Activated naive CD8-positive, alpha-beta T cell treated with anti-CD3 and anti-CD28 coated beads, Interleukin-2, amount 50 U/mL, for 16 hours (primary cell): Measurements from ENCODE around the gene TNFRSF18.

Experiments
- DNase-seq: peaks from one replicate; pipeline ENCODE4 v3.0.0-alpha.2; 2020; ENCODE audit warnings: low read depth, low spot score

Gene TNFRSF18

DNA sequence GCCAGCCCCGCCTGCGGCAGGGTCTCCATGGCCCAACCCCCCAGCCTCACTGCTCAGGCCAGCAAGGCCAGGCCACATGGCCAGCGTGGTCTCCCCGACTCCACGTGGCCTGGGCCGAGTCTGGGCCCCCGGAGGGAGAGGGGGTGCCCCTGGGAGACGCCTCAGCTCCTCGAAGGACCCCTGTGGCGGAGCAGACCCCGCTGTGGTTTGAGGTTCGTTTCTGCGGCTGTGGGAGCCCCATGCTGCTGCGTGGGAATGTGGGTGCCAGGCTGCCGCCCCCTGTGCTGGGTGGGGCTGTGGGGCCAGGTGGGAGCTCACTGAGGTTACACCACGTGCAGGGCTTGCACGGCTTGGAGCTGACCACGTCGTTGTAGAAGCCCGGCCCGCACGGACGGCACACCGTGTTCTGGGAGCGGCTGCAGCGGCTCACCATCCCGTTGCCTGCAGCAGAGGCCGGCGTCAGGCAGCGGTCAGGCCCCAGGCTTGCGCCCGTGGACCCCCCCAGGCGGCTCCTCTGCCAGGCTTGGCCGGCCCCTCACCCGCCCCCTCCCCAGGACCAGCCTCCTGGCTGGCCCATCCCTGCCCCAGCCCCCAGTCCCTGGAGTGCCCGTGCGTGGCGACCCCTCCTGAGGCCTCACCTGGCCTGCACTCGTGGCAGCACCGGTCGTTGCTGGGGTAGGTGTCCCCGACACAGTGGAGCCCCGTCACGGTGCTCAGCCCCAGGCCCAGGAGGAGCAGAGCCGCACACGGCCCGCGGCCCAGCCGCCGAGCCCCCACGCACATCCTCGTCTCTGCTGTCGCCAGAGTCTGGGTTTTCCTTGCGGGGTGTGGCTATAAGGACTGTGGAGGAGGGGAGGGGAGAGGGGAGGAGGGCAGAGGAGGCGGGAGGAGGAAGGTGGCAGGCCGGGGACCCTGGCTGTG lies 7.2 kb upstream of the TNFRSF18 start, which contains the start of gene TNFRSF4:
Gene TNFRSF4, minus strand, starts transcription at position 809 of the 921 bp plus-strand sequence. Its CDS starts 26 bp downstream, at position 783.
- no peak for DNase-seq

DNA sequence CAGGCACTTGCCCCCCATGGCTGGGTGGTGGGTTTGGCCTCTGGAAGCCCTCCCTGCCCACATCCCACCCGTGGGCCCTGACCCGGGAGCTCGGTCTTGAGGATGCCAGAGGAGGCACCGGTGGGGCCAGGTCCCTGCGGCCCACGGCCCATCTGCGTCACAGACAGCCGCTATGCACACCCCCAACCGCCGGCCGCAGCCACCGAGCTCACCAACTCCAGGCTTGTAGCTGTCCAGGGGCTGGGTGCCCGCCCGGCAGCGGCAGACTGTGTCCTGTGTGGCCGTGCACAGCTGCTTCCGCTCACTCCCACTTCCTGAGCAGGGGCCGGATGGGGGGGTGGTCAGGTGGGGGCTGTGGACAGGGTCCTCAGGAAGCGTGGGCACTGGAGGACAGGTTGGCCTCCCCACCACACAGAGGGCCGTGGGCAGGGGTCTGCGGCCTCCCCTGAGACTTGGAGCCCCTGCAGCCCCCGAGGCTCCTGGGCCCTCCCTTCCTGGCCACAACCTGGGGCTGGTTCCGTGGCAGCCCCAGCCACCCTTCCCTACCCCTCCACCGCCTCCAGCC lies 6.5 kb upstream of the TNFRSF18 start:
- DNase-seq: no peak

DNA sequence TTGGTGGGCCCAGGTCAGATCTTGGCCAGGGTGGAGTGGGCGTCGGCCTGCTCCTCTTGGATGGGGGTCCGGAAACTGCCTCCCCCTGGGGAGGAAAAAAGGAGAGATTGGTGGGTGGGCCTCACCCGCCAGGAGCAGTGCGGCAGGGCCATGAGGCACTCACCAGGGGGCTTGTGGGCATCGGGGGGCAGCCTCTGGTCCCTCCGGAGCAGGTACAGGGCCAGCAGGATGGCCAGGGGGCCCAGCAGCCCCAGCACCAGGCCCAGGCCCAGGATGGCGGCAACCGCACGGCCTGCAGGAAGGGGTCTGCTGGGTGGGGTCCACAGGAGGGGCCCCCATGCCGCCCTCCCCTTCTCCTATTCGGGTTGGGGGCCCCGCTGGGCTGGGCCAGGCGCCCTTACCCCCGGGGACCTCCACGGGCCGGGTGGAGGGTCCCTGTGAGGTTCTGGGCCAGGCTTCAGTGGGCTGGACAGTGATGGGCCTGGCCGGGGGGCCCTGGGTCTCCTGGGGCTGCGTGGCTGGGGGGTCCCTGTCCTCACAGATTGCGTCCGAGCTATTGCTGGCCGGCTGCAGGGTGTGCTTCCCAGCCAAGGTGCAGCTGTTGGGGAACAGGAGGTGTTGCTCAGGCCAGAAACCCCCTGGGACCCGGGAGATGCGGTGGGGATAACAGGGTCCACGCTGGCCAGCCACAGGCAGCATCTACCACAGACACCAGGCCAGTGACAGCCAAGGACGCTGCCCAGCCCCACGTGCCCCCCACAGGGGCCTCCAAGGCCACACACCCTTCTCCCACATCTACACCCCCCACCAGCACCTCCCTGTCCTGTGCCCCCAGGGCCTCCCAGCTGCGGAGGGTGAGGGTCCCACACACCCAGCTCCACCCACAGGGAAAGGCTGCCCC lies 5.4 kb upstream of the TNFRSF18 start:
- no peak for DNase-seq

DNA sequence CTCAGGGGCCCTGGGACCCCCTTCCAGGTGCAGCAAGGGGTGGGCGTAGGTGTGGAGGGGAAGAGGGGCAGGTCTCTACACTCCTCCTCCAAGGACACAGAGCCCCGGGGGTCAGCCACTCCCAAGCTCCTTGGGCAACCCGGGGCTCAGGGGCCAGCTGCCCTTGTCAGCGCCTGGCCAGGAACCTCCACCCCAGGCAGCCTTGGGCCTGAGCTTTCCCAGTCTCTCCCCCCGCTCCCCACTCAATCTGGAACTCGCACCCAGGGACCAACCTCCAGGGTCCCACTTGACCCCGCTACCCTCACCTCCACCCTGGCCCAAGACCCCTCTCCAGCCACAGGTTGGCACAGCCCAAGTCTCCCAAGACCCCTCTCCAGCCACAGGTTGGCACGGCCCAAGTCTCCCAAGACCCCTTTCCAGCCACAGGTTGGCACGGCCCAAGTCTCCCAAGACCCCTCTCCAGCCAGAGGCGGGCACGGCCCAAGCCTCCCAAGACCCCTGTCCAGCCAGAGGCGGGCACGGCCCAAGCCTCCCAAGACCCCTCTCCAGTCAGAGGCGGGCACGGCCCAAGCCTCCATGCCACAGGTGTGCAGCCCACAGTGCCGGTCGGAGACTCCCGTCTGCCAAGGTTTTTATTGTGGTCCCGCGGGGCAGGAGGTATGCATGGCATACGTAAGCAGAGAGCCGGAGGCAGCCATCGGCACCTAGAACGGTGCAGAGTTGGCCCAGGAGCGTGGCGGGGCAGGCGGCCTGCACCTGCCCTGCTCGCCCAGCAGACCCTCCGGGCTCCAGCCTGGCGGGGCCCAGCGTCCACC lies 4.5 kb upstream of the TNFRSF18 start:
- DNase-seq: no peak

DNA sequence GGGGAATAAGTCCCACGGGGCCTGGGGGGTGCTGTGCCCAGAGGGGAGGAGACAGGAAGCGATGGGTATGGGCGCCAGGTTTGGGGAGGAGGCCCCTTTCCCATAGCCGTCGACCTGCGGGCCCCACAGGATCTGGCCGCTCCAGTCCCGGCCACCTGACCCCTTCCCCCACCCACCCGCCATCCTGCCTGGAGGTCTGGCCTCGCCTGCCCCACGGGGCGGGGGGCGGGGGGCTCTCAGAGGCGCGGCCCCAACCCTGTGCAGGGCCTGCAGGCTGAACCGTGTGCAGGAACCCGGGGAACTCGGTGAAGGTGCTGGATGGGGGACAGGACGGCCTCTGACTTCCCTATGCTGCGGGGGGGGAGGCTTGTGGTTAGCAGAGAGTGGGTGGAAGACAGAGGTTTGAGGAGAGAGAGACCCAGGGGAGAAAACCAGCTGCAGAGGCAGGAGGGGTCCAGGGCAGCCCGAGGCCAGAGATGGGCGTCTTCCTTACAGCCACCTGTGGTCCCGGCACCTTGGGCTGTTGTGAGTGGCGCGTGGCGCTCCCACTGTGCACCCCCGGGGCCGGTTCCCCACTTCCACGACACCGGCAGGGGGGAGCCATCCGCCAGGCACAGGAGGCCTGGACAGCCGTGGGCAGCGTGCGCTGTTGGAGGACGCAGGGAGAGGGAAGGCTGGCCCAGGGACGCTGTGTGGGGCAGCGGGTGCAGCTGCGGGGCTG lies 2.5 kb upstream of the TNFRSF18 start:
- no peak for DNase-seq

DNA sequence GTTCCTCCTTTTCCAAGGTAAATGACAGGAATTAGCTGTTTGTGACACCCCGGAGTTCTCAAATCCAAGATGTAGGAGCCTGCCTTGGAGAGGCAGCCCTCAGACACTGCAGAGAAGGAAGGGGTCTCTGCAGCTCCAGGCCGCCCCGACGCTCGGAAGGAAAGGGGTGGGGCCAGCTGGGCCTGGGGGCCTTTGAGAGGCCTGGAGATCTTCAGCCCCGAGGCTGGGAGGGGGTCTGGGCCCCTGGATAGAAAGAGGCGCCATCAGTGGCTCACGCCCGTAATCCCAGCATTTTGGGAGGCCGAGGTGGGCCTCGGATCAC lies 1.1 kb upstream of the TNFRSF18 start:
- no peak for DNase-seq

DNA sequence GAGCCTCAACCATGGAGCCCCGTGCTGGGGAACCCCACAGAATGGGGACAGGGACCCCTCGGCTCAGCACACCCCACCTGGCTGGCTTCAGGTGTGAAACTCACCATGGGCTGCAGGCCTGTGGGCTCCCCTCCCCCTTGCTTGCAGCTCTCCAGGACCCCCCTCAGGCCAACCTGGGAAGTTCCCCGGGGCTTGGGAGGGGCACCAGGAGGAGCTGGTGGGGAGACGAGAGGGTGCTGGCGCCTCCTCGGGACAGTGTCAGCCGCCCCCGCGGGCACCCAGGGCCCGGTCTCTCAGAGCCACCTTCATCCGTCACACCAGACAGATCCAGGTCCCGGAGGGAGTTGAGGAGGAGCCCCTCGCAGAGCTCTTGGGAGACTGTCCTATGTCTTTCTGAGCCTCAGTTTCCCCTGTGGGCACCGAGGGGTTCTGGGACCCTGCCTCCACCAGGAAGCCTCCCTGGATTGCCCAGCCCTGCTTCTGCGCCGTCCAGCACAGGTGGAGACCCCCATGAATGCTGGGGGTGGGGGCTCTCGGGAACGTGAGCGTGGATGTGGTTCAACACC lies 657 bp upstream of the TNFRSF18 start:
- DNase-seq: no peak

DNA sequence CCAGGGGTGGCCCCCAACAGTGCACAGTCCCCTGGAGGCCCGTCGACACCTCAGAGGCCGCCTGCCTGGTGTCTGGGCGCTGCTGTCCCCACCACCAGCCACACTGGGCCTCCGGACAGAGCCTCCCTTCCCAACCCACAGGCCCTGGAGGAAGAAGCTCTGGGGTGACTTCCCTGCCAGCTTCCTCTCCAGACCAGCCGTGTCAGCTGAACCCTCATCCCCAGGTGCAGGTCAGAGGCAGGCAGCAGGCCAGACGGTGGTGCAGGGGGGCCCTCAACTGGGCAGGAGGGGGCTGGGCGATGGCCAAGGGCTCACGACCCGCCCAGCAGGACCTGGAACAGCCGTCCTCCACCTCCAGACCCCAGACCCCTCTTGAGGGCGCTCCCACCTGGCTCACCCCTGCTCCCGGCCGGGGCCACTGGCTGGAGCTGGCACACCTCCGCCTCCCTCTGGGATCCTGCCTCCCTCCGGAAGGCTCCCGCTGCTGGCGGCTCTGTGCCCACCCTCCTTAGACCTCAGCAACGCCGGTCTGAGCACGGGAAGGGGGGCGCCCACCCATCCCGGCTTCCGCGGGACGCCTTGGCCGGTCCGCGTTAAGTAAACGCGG lies 520 bp downstream of the TNFRSF18 start:
- DNase-seq: no peak

DNA sequence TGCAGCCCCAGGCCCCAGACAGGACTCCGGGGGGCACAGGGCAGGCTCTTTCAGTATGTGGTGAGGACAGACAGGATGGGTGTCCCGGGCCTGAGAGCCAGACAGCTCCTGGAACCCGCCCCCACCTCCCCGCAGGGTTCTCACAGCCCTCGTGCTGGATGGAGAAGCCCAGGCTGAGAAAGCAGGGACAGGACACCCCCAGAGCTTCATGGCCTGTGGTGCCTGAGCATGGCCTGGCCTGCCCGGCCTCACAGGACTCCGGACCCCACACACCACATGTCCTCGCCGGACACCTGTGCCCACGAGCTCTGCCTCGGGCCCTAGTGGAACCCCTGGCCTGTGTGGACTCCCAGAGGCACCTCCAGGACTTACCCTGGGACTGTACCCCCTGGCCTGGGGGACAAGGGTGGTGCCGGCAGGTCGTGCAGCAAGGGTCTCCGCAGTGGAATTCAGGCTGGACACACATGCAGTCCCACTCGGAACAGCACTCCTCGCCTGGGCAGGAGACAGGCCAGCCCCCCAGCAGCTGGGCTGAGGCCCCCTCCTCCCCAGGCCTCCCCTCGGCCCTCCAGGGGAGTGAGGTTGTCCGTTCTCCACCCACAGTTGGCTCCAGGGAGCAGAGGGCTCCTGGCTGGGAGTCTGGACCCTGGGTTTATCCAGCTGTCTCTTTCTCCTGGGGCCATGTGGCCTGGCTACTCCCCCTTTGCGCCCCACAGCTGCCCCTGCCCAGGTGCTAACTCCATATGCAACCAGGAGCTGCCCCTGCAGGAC lies 1.2 kb downstream of the TNFRSF18 start:
- no peak for DNase-seq

DNA sequence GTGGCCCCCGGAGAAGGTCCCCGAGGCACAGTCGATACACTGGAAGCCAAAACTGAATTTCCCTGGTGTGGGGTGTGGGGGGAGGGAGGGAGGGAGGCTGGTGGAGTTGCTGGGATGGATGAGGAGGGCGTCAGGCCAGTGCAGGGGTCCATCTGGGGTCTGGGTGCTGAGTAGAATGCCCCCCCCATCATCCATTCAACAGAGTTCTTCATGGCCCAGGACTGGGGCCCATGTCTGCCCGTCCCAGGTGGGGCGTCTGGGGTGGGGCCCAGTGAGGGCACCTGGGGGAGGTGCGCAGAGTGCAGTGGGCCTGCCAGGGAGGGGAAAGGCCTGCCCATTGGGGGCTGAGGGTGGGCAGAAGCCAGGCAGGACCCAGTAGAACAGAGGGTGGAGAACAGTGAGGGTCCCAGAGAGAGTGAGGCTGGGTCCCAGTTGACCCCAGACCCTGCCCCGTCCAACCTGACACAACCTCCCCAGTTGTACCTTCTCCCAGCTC lies 1.9 kb downstream of the TNFRSF18 start:
- DNase-seq: no peak

DNA sequence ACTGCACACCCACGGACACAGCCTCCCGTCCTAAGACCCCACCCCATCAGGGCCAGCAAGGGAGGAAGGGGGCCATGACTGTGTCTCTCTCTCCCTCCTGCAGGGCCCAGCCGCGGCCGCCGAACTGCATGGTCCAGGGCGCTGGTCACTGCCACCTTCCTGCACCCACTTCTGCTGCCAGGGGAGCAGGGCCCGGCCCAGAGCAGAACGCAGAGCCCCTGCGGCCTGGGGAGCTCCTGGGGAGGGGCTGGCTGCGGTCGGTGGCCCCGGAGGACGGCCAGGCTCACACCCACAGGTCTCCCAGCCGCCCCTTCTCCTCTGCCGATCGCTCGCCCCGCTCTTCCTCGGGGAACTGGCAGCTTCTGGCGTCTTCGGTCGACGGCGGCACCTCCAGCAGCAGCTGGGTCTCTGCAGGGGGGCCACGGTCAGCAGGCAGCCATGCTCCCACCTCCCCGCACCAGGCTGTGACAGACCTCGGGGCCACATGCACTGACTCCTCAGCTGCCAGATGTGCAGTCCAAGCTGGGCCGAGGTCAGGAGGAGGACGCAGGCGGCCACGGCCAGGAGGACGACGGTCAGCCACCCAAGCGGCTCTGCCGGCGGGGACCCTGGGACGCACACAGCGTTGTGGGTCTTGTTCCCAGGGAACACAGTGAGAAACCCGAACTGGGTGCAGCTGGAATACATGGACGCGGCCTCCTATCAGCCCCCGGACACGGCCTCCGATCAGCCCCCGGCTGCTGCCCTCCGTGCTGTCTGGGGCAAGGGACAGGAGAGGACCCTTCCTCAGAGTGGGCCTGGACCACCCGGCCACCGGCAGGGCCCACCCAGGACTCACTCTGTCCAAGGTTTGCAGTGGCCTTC lies 2.6 kb downstream of the TNFRSF18 start:
- no peak for DNase-seq

DNA sequence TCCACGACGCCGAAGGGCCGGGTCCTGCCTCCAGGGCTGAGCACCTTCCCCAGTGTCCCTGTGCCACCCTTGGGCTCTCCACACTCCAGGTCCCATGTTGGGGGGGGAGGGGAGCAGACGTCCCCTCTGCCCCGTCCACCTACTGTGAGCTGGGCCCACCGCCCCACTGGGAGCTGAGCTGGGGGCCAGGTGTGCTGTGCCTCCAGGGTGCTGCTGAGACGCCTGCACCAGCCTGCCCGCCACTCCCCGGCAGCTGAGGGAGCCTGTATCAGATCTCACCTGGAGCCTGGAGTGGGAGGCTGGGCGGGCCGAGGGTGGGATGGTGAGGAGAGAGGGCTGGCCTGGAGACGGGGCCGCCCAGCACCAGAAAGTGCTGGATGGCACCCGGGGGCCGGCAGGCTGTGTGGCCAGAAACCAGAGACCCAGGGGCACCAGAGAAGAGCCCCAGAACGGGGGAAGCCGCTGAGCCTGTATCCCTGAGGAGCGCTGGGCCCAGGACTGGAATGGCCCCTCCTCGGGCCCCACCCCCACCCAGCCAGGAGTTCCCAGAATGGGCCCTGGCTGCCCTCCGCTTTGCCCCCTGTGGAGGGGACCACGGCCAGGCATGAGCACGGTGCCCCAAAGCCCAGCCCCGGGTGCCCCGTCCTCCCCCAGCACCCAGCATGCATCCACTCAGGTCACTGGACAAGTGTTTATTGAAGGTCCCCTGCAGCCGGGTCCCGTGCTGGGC lies 3.4 kb downstream of the TNFRSF18 start:
- no peak for DNase-seq

DNA sequence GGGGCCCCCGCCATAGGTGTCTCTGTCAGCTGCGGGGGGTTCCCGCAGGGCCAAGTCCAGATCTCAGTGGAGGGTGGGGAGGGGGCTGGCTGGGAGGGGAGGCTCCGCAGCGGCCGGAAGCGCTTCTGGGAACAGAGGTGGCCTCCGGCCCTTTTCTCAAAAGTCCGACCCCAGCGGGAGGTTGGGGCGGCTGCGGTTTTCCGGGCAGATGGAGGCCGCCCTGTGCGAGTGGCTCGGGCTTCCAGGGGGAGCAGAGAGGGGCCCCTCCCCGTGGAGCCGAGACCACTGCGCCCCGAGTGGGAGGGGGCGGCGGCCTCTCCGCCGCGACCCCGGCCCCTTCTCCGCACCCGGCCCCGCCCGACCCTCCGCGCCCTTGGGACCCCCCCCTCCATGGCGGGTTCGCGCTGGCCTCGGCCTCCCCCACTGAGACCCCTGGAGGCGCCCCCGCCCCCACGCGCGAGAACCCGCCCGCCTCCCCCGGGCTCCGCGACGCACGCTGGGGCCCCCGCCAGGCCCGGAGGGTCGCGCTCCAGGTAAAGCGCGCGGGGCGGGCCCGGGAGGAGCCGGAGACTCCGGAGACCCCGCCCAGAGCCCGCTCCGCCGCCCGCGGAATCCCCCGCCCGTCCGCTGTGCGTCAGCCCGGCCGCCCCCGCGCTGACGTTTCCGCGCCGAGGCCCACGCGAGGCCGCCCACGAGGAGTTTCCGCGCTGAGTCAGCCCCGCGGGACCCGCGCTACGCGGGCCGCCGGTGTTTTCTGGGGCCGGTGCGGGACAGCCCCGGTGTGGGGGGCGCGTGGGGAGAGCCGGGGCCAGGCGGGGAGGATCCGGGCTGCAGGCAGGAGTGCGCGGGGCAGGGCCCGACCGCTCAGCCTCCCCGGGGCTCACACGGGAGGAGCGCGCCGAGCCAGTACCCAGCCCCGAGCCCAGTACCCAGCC lies 5.2 kb downstream of the TNFRSF18 start:
- DNase-seq: peak; percentile 70

DNA sequence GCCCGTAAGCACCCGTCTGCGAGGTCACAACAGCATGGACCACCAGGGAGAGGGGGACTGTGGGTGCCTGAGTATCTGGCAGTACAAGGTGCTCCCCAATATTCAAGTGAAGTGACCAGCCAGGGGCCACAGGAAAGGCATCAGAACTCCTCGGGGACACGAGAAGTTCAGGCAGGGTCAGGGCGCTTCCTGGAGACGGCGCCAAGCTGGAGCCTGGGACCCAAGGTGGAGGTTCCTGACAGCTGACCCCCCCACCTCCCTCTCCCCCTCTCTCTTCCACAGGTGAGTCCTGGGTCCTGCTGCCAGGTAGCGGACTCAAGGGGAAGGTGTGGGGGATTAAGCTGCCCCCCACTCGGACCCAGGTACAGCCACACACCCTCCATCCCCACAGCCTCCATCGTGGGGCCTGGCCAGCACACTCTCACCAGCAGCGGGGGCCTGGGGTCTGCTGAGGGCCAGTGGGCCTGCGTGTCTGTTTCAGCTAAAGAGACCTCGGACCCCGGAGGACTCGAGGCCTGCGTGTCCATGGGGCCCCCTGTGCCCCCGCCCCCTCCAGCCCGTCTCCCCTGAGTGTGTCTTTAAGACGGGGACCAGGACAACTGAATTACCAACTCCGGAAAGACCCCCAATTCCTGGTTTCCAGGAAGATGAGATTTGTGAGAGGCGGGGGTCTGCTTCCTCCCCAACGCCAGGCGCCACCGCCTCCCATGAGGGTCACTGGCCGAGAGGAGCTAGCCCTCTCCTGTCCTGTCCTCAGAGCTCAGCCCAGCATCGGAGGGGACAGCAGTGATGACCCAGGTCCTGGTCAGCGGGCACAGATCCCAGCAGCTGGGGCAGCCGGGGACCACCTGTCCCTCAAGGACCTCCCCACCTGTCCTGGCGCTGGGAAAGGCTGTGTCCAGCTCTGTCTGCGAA lies 6.2 kb downstream of the TNFRSF18 start:
- no peak for DNase-seq
